Measurements from ENCODE around the gene ABTB2. TPM values are rescaled to one million over a fixed set of nuclear protein-coding genes. Genes with fewer than 3 reads are reported as not detected.

The ABTB2 gene
- total RNA-seq, 1 donor from 2014 or later, result 0.89 TPM

DNA sequence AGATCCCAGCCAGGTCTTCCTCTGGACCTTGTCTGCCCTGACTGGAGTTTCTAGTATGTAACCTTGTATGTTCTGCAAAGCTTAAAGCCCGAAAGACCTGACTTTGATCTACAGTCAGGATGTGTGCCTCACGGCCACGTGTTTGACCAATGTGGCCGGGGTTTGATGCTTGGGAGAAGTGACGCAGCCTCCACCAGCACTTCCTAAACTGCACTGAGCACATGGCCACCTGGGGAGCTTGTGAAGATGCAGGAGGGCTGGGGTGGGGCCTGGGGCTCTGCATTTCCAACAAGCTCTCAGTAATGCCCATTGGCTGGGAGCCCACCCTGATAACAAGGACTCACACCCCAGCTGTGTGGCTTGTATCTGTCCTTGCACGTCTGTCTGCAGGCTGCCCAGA lies 199.1 kb downstream of the ABTB2 start:
- Mint-ChIP-seq H3K4me3 (ENCODE audit: unreplicated experiment) (no peak overlapping the region), H3K4me1 (ENCODE audit: unreplicated experiment) (no peaks in the 10 kb centered on the region), H3K27ac (ENCODE audit: unreplicated experiment) (no peak overlapping the region), H3K27me3 (ENCODE audit: unreplicated experiment) (no peaks in the 10 kb centered on the region), H3K9me3 (ENCODE audit: unreplicated experiment) (no peaks in the 10 kb centered on the region), H3K36me3 (ENCODE audit: unreplicated experiment) (no peaks in the 10 kb centered on the region)
- DNase-seq (ENCODE audit: extremely low spot score, unreplicated experiment), result no peak
- TF ChIP-seq, protein P1, sequence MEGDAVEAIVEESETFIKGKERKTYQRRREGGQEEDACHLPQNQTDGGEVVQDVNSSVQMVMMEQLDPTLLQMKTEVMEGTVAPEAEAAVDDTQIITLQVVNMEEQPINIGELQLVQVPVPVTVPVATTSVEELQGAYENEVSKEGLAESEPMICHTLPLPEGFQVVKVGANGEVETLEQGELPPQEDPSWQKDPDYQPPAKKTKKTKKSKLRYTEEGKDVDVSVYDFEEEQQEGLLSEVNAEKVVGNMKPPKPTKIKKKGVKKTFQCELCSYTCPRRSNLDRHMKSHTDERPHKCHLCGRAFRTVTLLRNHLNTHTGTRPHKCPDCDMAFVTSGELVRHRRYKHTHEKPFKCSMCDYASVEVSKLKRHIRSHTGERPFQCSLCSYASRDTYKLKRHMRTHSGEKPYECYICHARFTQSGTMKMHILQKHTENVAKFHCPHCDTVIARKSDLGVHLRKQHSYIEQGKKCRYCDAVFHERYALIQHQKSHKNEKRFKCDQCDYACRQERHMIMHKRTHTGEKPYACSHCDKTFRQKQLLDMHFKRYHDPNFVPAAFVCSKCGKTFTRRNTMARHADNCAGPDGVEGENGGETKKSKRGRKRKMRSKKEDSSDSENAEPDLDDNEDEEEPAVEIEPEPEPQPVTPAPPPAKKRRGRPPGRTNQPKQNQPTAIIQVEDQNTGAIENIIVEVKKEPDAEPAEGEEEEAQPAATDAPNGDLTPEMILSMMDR (IDR thresholded peaks at IDR 0.05), result no peak

DNA sequence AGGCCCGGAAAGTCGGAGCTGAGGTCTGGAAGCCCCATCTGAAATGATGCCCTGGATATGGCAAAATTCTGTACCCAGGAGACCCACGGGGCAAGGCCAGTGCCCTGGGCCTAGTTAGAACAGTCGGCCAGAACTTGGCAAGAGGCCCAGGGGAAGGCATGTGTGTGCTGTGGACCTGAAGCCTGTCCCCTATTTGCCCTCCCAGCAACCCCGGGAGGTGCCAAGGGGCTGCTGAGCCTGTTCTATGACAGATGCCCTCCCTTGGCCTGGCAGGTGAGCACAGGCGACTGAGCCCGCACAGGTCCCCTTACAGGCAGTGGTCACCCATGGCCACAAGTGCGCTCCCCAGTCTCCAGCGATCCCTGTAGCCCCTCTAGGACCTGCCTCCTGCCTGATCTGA lies 200.6 kb downstream of the ABTB2 start:
- no peaks in the 10 kb centered on the region for H3K27me3 Mint-ChIP-seq (ENCODE audit: unreplicated experiment)
- no peak for DNase-seq (ENCODE audit: extremely low spot score, unreplicated experiment)
- TF ChIP-seq, protein P1 (IDR thresholded peaks at IDR 0.05), result no peak
- H3K27ac Mint-ChIP-seq (ENCODE audit: unreplicated experiment), result no peak overlapping the region
- peaks cover 1% of the 10 kb centered on the region for H3K4me1 Mint-ChIP-seq (ENCODE audit: unreplicated experiment)
- H3K9me3 Mint-ChIP-seq (ENCODE audit: unreplicated experiment), result no peaks in the 10 kb centered on the region
- H3K36me3 Mint-ChIP-seq (ENCODE audit: unreplicated experiment), result no peaks in the 10 kb centered on the region
- no peak overlapping the region for H3K4me3 Mint-ChIP-seq (ENCODE audit: unreplicated experiment)

DNA sequence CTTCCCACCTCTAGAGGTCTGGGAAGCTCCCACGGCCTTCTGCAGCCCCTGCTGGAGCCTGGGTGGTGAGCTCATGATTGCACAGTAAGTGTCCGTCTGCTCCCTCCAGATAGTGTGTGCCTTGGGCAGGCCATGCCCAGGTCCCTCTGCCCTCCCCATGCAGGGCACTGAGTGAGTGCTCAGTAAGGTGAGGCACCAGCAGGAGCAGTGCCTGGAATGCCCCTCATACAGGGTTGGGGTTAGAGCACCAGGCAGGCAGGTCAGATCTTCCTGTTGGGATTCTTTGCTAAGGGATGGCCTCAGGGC lies 202.1 kb downstream of the ABTB2 start:
- Mint-ChIP-seq H3K27me3 (ENCODE audit: unreplicated experiment) (no peaks in the 10 kb centered on the region), H3K36me3 (ENCODE audit: unreplicated experiment) (no peaks in the 10 kb centered on the region), H3K9me3 (ENCODE audit: unreplicated experiment) (no peaks in the 10 kb centered on the region), H3K4me1 (ENCODE audit: unreplicated experiment) (peaks cover 1% of the 10 kb centered on the region), H3K4me3 (ENCODE audit: unreplicated experiment) (no peak overlapping the region), H3K27ac (ENCODE audit: unreplicated experiment) (no peak overlapping the region)
- DNase-seq (ENCODE audit: extremely low spot score, unreplicated experiment), result no peak
- TF ChIP-seq, protein P1 (IDR thresholded peaks at IDR 0.05), result no peak

DNA sequence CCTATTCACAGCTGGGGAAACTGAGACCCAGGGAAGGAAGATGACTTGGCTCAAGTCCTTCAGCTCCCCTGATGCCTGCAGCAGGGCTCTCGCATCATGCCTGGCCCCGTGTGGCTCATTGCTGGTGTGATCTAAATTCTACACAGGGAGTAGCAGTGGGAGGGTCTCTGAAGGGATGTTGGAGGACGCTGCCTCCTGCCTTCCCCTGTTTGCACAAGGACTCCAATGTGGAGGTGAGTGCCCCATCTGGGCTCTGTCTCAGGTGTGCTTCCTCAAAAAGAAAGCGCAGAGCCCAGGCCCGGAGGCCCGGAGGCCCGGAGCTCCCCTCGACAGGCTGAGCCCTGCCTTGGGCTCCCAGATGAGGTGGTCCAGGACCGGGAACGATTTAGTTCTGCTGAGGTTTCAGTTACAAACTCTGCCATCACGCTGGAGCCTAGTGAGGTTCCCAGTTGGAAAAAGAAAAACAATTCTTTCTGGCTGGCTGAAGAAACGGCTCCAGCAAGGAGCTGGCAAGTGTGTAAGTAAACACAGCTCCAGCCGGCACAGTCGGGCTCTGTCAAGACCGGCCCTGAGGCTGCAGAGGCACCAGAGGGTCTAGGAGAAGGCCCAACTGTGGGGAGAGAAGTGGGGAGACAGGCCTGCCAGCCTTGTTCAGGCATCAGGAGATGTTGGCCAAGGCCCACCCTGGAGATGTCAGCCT lies 202.6 kb downstream of the ABTB2 start:
- Mint-ChIP-seq H3K4me3 (ENCODE audit: unreplicated experiment) (no peak overlapping the region), H3K36me3 (ENCODE audit: unreplicated experiment) (no peaks in the 10 kb centered on the region), H3K9me3 (ENCODE audit: unreplicated experiment) (no peaks in the 10 kb centered on the region), H3K27ac (ENCODE audit: unreplicated experiment) (no peak overlapping the region), H3K4me1 (ENCODE audit: unreplicated experiment) (peaks cover 3% of the 10 kb centered on the region), H3K27me3 (ENCODE audit: unreplicated experiment) (no peaks in the 10 kb centered on the region)
- TF ChIP-seq, protein P1 (IDR thresholded peaks at IDR 0.05), result no peak
- DNase-seq (ENCODE audit: extremely low spot score, unreplicated experiment), result no peak

DNA sequence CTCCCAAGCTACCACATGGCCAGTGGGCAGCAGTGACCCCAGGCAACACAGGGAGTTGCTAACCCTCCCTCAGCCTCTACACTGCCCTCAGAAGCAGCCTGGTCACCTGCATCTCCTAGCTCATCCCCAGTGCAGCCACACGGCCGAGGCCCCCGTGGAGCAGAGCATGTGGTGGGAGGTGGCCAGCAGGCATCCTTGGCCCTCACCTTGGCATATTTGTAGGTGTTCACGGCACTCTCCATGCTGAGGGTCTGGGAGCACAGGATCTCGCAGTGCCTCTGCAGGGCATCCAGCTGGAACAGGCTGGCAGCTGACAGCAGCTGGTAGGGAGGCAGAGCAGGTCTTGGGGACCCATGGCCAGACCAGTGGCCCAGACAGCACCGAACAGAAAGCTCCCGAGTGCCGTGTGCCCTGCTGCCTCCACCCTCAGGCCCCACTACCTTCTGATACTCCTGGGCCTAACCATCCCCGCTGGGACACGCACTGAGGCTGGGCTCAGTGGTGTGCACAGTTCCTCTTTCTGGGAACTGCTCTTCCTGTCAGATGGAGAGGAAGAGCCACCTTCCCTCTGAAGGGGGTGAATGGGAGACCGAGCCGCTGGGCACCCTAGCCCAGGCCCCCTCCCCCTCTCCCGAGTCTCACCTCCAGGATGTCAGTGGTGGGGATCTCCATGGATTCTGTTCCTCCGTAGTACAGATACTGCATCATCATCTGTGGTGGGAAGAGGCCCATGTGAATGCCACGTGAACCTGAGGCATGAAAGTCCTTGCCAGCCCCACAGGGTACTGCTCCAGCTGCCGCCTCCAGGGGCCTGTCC lies 203.5 kb downstream of the ABTB2 start:
- no peaks in the 10 kb centered on the region for H3K36me3 Mint-ChIP-seq (ENCODE audit: unreplicated experiment)
- no peak overlapping the region for H3K27ac Mint-ChIP-seq (ENCODE audit: unreplicated experiment)
- TF ChIP-seq, protein P1 (IDR thresholded peaks at IDR 0.05), result no peak
- no peaks in the 10 kb centered on the region for H3K27me3 Mint-ChIP-seq (ENCODE audit: unreplicated experiment)
- no peak overlapping the region for H3K4me3 Mint-ChIP-seq (ENCODE audit: unreplicated experiment)
- no peak for DNase-seq (ENCODE audit: extremely low spot score, unreplicated experiment)
- peaks cover 3% of the 10 kb centered on the region for H3K4me1 Mint-ChIP-seq (ENCODE audit: unreplicated experiment)
- H3K9me3 Mint-ChIP-seq (ENCODE audit: unreplicated experiment), result no peaks in the 10 kb centered on the region
